Neural progenitor cell (in vitro differentiated cells): ENCODE measurements around the gene CYP4X1.

ENCODE experiments used
- EZH2 ChIP-seq: fragments of 200-600 bp; sonication (generic); IDR thresholded peaks from 2 replicates; pipeline ENCODE4 v1.6.1; 2017; ENCODE audit warnings: antibody characterized with exemption, mild to moderate bottlenecking, moderate library complexity
- EZH2phosphoT487 ChIP-seq: fragments of 200-600 bp; sonication (generic); IDR thresholded peaks from 2 replicates; pipeline ENCODE4 v1.6.1; 2017; ENCODE audit warnings: antibody characterized with exemption
- TF ChIP-seq, protein P1 (sequence below): fragments of 200-600 bp; sonication (generic); IDR thresholded peaks from 2 replicates; pipeline ENCODE4 v1.5.1; 2017; ENCODE audit warnings: antibody characterized with exemption, mild to moderate bottlenecking

- TF ChIP-seq, protein P1, sequence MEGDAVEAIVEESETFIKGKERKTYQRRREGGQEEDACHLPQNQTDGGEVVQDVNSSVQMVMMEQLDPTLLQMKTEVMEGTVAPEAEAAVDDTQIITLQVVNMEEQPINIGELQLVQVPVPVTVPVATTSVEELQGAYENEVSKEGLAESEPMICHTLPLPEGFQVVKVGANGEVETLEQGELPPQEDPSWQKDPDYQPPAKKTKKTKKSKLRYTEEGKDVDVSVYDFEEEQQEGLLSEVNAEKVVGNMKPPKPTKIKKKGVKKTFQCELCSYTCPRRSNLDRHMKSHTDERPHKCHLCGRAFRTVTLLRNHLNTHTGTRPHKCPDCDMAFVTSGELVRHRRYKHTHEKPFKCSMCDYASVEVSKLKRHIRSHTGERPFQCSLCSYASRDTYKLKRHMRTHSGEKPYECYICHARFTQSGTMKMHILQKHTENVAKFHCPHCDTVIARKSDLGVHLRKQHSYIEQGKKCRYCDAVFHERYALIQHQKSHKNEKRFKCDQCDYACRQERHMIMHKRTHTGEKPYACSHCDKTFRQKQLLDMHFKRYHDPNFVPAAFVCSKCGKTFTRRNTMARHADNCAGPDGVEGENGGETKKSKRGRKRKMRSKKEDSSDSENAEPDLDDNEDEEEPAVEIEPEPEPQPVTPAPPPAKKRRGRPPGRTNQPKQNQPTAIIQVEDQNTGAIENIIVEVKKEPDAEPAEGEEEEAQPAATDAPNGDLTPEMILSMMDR: no peak
- TF ChIP-seq EZH2 (no peak), EZH2phosphoT487 (no peak)
Measured at GRCh38 chr1:47024141-47024801, 802 bp downstream of the CYP4X1 start.
